Mesendoderm (in vitro differentiated cells): ENCODE results near the gene CSE1L.

Experiments
- DNase-seq: peaks from one replicate; pipeline ENCODE4 v3.0.0; 2013
- H2AK5ac ChIP-seq: 2 replicates; pipeline ENCODE4 v1.6.1; 2013; ENCODE audit warnings: low read length, inconsistent platforms
- H2BK120ac ChIP-seq: 2 replicates; pipeline ENCODE4 v1.6.1; 2013; ENCODE audit warnings: low read depth, mild to moderate bottlenecking, low read length, moderate library complexity, mixed read lengths
- H2BK15ac ChIP-seq: replicated peaks from 2 replicates; pipeline ENCODE4 v1.6.1; 2013; ENCODE audit warnings: low read depth, mild to moderate bottlenecking, moderate library complexity
- H2BK5ac ChIP-seq: 2 replicates; pipeline ENCODE4 v1.6.1; 2013; ENCODE audit warnings: low read length, inconsistent platforms
- H3K18ac ChIP-seq: 2 replicates; pipeline ENCODE4 v1.6.1; 2013; ENCODE audit warnings: mild to moderate bottlenecking, low read length, mixed read lengths
- H3K23ac ChIP-seq: one replicate; pipeline ENCODE4 v1.6.1; 2013; ENCODE audit warnings: low read length
- H3K27ac ChIP-seq: 2 replicates; pipeline ENCODE4 v1.5.1; 2013; ENCODE audit warnings: low read depth, mild to moderate bottlenecking, inconsistent platforms, low read length, moderate library complexity
- H3K27me3 ChIP-seq: 2 replicates; pipeline ENCODE4 v1.6.1; 2013; ENCODE audit warnings: low read length, control low read depth, mild to moderate bottlenecking, inconsistent platforms; ENCODE audit not compliant: insufficient read depth, poor library complexity
- H3K36me3 ChIP-seq: 2 replicates; pipeline ENCODE4 v1.6.1; 2013; ENCODE audit warnings: low read length, inconsistent platforms; ENCODE audit not compliant: control insufficient read depth, insufficient read depth
- H3K4ac ChIP-seq: one replicate; pipeline ENCODE4 v1.6.1; 2013; ENCODE audit warnings: low read depth, mild to moderate bottlenecking, low read length, moderate library complexity
- H3K4me1 ChIP-seq: 2 replicates; pipeline ENCODE4 v1.6.1; 2013; ENCODE audit warnings: low read depth, low read length, inconsistent platforms; ENCODE audit not compliant: control insufficient read depth
- H3K4me2 ChIP-seq: 2 replicates; pipeline ENCODE4 v1.6.1; 2013; ENCODE audit warnings: low read length
- H3K4me3 ChIP-seq: 2 replicates; pipeline ENCODE4 v1.5.1; 2013; ENCODE audit warnings: mild to moderate bottlenecking, low read length
- H3K56ac ChIP-seq: one replicate; pipeline ENCODE4 v1.6.1; 2013; ENCODE audit warnings: low read length
- H3K79me1 ChIP-seq: 2 replicates; pipeline ENCODE4 v1.6.1; 2013; ENCODE audit warnings: low read length, inconsistent platforms
- H3K79me2 ChIP-seq: 2 replicates; pipeline ENCODE4 v1.6.1; 2013; ENCODE audit warnings: mild to moderate bottlenecking, low read length; ENCODE audit not compliant: control insufficient read depth, insufficient read depth
- H3K9ac ChIP-seq: 2 replicates; pipeline ENCODE4 v1.6.1; 2013; ENCODE audit warnings: low read length, inconsistent platforms
- H4K5ac ChIP-seq: one replicate; pipeline ENCODE4 v1.6.1; 2013; ENCODE audit warnings: low read length
- H4K8ac ChIP-seq: one replicate; pipeline ENCODE4 v1.6.1; 2013; ENCODE audit warnings: low read depth, mild to moderate bottlenecking, control low read depth, low read length, moderate library complexity
- WGBS: extraction: QIAGEN DNeasy Blood & Tissue Kit; methylation state at CpG from one replicate; pipeline ENCODE4 v1.1.7; 2013; ENCODE audit warnings: low lambda C conversion rate, missing lambda C conversion rate; ENCODE audit not compliant: insufficient coverage; ENCODE audit errors: extremely low coverage; 5-methylcytosine and 5-hydroxymethylcytosine counted together

The CSE1L gene

GRCh38 chr20:49030954-49031619 is 15.0 kb upstream of the CSE1L start:
- H3K4me3 ChIP-seq: no peak overlapping the region
- H3K4me1 ChIP-seq: no peaks in the 10 kb centered on the region
- no peak overlapping the region for H2BK120ac ChIP-seq
- no peak overlapping the region for H3K23ac ChIP-seq
- DNase-seq: no peak
- H2AK5ac ChIP-seq: no peak overlapping the region
- no peak overlapping the region for H2BK15ac ChIP-seq
- H3K27me3 ChIP-seq: no peaks in the 10 kb centered on the region
- H3K4ac ChIP-seq: no peak overlapping the region
- no peak overlapping the region for H3K27ac ChIP-seq
- no peak overlapping the region for H3K18ac ChIP-seq
- no peaks in the 10 kb centered on the region for H3K79me1 ChIP-seq
- peaks cover 3% of the 10 kb centered on the region for H3K36me3 ChIP-seq
- H3K79me2 ChIP-seq: no peaks in the 10 kb centered on the region
- H3K9ac ChIP-seq: no peak overlapping the region
- no peak overlapping the region for H4K5ac ChIP-seq
- H4K8ac ChIP-seq: no peak overlapping the region
- no peak overlapping the region for H3K56ac ChIP-seq
- H2BK5ac ChIP-seq: no peak overlapping the region
- no CpG with 5 or more reads among the region's 6 CpGs for WGBS
- no peak overlapping the region for H3K4me2 ChIP-seq

- Histone ChIP-seq H3K4ac (no peak overlapping the region), H3K23ac (no peak overlapping the region), H3K18ac (no peak overlapping the region), H3K27ac (no peak overlapping the region), H4K5ac (no peak overlapping the region), H3K56ac (no peak overlapping the region), H2BK120ac (no peak overlapping the region), H2BK5ac (no peak overlapping the region), H3K4me3 (no peak overlapping the region), H2AK5ac (no peak overlapping the region), H3K4me2 (no peak overlapping the region), H2BK15ac (no peak overlapping the region), H3K9ac (no peak overlapping the region), H3K36me3 (peaks cover 3% of the 10 kb centered on the region), H3K27me3 (no peaks in the 10 kb centered on the region), H3K79me1 (no peaks in the 10 kb centered on the region), H4K8ac (no peak overlapping the region), H3K79me2 (no peaks in the 10 kb centered on the region), H3K4me1 (no peaks in the 10 kb centered on the region)
- no CpG with 5 or more reads among the region's 8 CpGs for WGBS
- no peak for DNase-seq
Measured at GRCh38 chr20:49032455-49032854, 13.7 kb upstream of the CSE1L start.

GRCh38 chr20:49034070-49034732 is 11.9 kb upstream of the CSE1L start:
- Histone ChIP-seq H3K56ac (no peak overlapping the region), H3K9ac (no peak overlapping the region), H3K4me1 (no peaks in the 10 kb centered on the region), H3K36me3 (peaks cover 3% of the 10 kb centered on the region), H2AK5ac (no peak overlapping the region), H3K27me3 (no peaks in the 10 kb centered on the region), H2BK120ac (no peak overlapping the region), H2BK5ac (no peak overlapping the region), H4K8ac (no peak overlapping the region), H3K4me3 (no peak overlapping the region), H4K5ac (no peak overlapping the region), H3K79me1 (no peaks in the 10 kb centered on the region), H3K18ac (no peak overlapping the region), H3K79me2 (no peaks in the 10 kb centered on the region), H3K4ac (no peak overlapping the region), H2BK15ac (no peak overlapping the region), H3K4me2 (no peak overlapping the region), H3K27ac (no peak overlapping the region), H3K23ac (no peak overlapping the region)
- DNase-seq: no peak
- WGBS: no CpG with 5 or more reads among the region's 7 CpGs

- H3K9ac ChIP-seq: no peak overlapping the region
- H3K4ac ChIP-seq: no peak overlapping the region
- no peak for DNase-seq
- no peaks in the 10 kb centered on the region for H3K4me1 ChIP-seq
- H3K27me3 ChIP-seq: no peaks in the 10 kb centered on the region
- no peaks in the 10 kb centered on the region for H3K79me2 ChIP-seq
- peaks cover 2% of the 10 kb centered on the region for H3K36me3 ChIP-seq
- no peak overlapping the region for H3K23ac ChIP-seq
- H2BK15ac ChIP-seq: no peak overlapping the region
- no peak overlapping the region for H3K4me2 ChIP-seq
- no peak overlapping the region for H3K56ac ChIP-seq
- H4K5ac ChIP-seq: no peak overlapping the region
- no peak overlapping the region for H3K18ac ChIP-seq
- H2BK5ac ChIP-seq: no peak overlapping the region
- H4K8ac ChIP-seq: no peak overlapping the region
- H3K27ac ChIP-seq: no peak overlapping the region
- H3K4me3 ChIP-seq: no peak overlapping the region
- H3K79me1 ChIP-seq: no peaks in the 10 kb centered on the region
- no peak overlapping the region for H2AK5ac ChIP-seq
- no peak overlapping the region for H2BK120ac ChIP-seq
- no CpG with 5 or more reads among the region's 3 CpGs for WGBS
Measured at GRCh38 chr20:49037962-49038387, 8.1 kb upstream of the CSE1L start.

- Histone ChIP-seq H3K23ac (no peak overlapping the region), H3K36me3 (no peaks in the 10 kb centered on the region), H3K18ac (no peak overlapping the region), H3K9ac (no peak overlapping the region), H3K27ac (no peak overlapping the region), H3K27me3 (no peaks in the 10 kb centered on the region), H3K79me2 (no peaks in the 10 kb centered on the region), H2BK5ac (no peak overlapping the region), H3K79me1 (no peaks in the 10 kb centered on the region), H2AK5ac (no peak overlapping the region), H3K4me1 (no peaks in the 10 kb centered on the region), H2BK120ac (no peak overlapping the region), H4K5ac (no peak overlapping the region), H3K4me2 (no peak overlapping the region), H4K8ac (no peak overlapping the region), H2BK15ac (no peak overlapping the region), H3K56ac (no peak overlapping the region), H3K4ac (no peak overlapping the region), H3K4me3 (no peak overlapping the region)
- DNase-seq: no peak
- WGBS: no CpG with 5 or more reads among the region's 5 CpGs
Measured at GRCh38 chr20:49039854-49040253, 6.3 kb upstream of the CSE1L start.
